ENCODE measurements around the gene MLXIP.
A peak's percentile ranks its signal among the peaks of the same experiment; 100 is the strongest.
"Not testable (repeated sequence)": the region's sequence is repeated elsewhere in the genome, so short reads cannot be mapped to it uniquely, and the experiment has no call there.

The MLXIP gene

GRCh38 chr12:122054842-122055520 is 23.6 kb upstream of the MLXIP start:
- no peak for DNase-seq (ENCODE audit: low read depth in 1 of 2, low spot score in 1 of 2)

- DNase-seq (ENCODE audit: low read depth in 1 of 2, low spot score in 1 of 2): not testable (repeated sequence)
Observed at GRCh38 chr12:122056406-122056805, 22.1 kb upstream of the MLXIP start.

GRCh38 chr12:122057007-122057735 is 21.4 kb upstream of the MLXIP start:
- no peak for DNase-seq (ENCODE audit: low read depth in 1 of 2, low spot score in 1 of 2)

GRCh38 chr12:122057769-122058168 is 20.8 kb upstream of the MLXIP start:
- no peak for DNase-seq (ENCODE audit: low read depth in 1 of 2, low spot score in 1 of 2)

- DNase-seq (ENCODE audit: low read depth in 1 of 2, low spot score in 1 of 2): no peak
Observed at GRCh38 chr12:122058549-122059149, 19.9 kb upstream of the MLXIP start.

GRCh38 chr12:122059203-122059960 is 19.2 kb upstream of the MLXIP start:
- no peak for DNase-seq (ENCODE audit: low read depth in 1 of 2, low spot score in 1 of 2)

GRCh38 chr12:122060081-122060501 is 18.5 kb upstream of the MLXIP start:
- no peak for DNase-seq (ENCODE audit: low read depth in 1 of 2, low spot score in 1 of 2)

GRCh38 chr12:122061253-122061652 is 17.3 kb upstream of the MLXIP start:
- DNase-seq (ENCODE audit: low read depth in 1 of 2, low spot score in 1 of 2): no peak

- DNase-seq (ENCODE audit: low read depth in 1 of 2, low spot score in 1 of 2): no peak
Observed at GRCh38 chr12:122062832-122063693, 15.5 kb upstream of the MLXIP start.

- DNase-seq (ENCODE audit: low read depth in 1 of 2, low spot score in 1 of 2): no peak
Observed at GRCh38 chr12:122063694-122064024, 14.9 kb upstream of the MLXIP start.

- DNase-seq (ENCODE audit: low read depth in 1 of 2, low spot score in 1 of 2): peak in 1 of 2 donors; percentile 25
Observed at GRCh38 chr12:122064025-122064777, 14.4 kb upstream of the MLXIP start.

- no peak for DNase-seq (ENCODE audit: low read depth in 1 of 2, low spot score in 1 of 2)
Observed at GRCh38 chr12:122064780-122065588, 13.6 kb upstream of the MLXIP start.

- DNase-seq (ENCODE audit: low read depth in 1 of 2, low spot score in 1 of 2): no peak
Observed at GRCh38 chr12:122067548-122067947, 11.0 kb upstream of the MLXIP start.

GRCh38 chr12:122067966-122068365 is 10.6 kb upstream of the MLXIP start:
- DNase-seq (ENCODE audit: low read depth in 1 of 2, low spot score in 1 of 2): no peak

GRCh38 chr12:122072031-122072970 is 6.3 kb upstream of the MLXIP start:
- no peak for DNase-seq (ENCODE audit: low read depth in 1 of 2, low spot score in 1 of 2)

- no peak for DNase-seq (ENCODE audit: low read depth in 1 of 2, low spot score in 1 of 2)
Observed at GRCh38 chr12:122073815-122074214, 4.7 kb upstream of the MLXIP start.

- DNase-seq (ENCODE audit: low read depth in 1 of 2, low spot score in 1 of 2): no peak
Observed at GRCh38 chr12:122076743-122077495, 1.6 kb upstream of the MLXIP start.
